Upper lobe of right lung (tissue), 1 donor: Measurements from ENCODE around the gene ZNF175. TPM values are rescaled to one million over a fixed set of nuclear protein-coding genes. Genes with fewer than 3 reads are reported as not detected.
"Not testable (repeated sequence)": the region's sequence is repeated elsewhere in the genome, so short reads cannot be mapped to it uniquely, and the experiment has no call there.

Source experiments
- ATAC-seq: fragments of 200-7000 bp; cut with Tn5 transposase; one replicate; pipeline ENCODE4 v1.9.1; 2020; ENCODE audit warnings: mild to moderate bottlenecking, moderate library complexity
- DNase-seq: peaks from one replicate; pipeline ENCODE4 v3.0.0-alpha.2; 2020
- H3K27ac ChIP-seq: fragments of 200-600 bp; one replicate; pipeline ENCODE4 v1.8.0; 2022
- H3K27me3 ChIP-seq: fragments of 200-600 bp; one replicate; pipeline ENCODE4 v1.8.0; 2022; ENCODE audit warnings: mild to moderate bottlenecking
- H3K36me3 ChIP-seq: fragments of 200-600 bp; one replicate; pipeline ENCODE4 v1.8.0; 2022
- H3K4me1 ChIP-seq: fragments of 200-600 bp; one replicate; pipeline ENCODE4 v1.8.0; 2022
- H3K4me3 ChIP-seq: fragments of 200-600 bp; one replicate; pipeline ENCODE4 v1.8.0; 2022; ENCODE audit warnings: mild to moderate bottlenecking
- H3K9me3 ChIP-seq: fragments of 200-600 bp; one replicate; pipeline ENCODE4 v1.8.0; 2022
- CTCF ChIP-seq: fragments of 200-600 bp; IDR thresholded peaks from one replicate; pipeline ENCODE4 v1.8.0; 2022; ENCODE audit warnings: antibody characterized with exemption
- intact Hi-C: fragments of 100-400 bp; cut with DNase I; formaldehyde crosslinking; loops from one replicate; pipeline ENCODE4 v1.11.0; 2022
- total RNA-seq: library from RNA; stranded (reverse); fragmentation: NEBNext Ultra II Directional; extraction: Animal tissue kit (Norgen Biotek cat#: 25700); gene quantifications from one replicate; pipeline ENCODE4 v1.2.1, GENCODE V29; 2021
- donor health status: DM: no; HTN: yes; CAD: no; lungs with severe emphysema.

Gene ZNF175
- total RNA-seq, 1 donor from 2014 or later: 13.8 TPM

GRCh38 chr19:51628153-51628939 is 57.3 kb downstream of the ZNF175 start:
- no peak for ATAC-seq
- intact Hi-C loops: no loop called here
- no peaks in the 10 kb centered on the region for H3K9me3 ChIP-seq
- peaks cover 5% of the 10 kb centered on the region for H3K27me3 ChIP-seq
- TF ChIP-seq CTCF: no peak
- H3K27ac ChIP-seq: no peak overlapping the region
- no peak for DNase-seq
- no peaks in the 10 kb centered on the region for H3K4me1 ChIP-seq
- no peak overlapping the region for H3K4me3 ChIP-seq
- H3K36me3 ChIP-seq: no peaks in the 10 kb centered on the region

- DNase-seq, H3K4me1 ChIP-seq, H3K36me3 ChIP-seq, H3K4me3 ChIP-seq, H3K27me3 ChIP-seq, H3K9me3 ChIP-seq, intact Hi-C loops, H3K27ac ChIP-seq: not testable (repeated sequence)
- peak; percentile 87 for ATAC-seq
These were observed 59.2 kb downstream of the ZNF175 start, which contains the start of gene SIGLEC5 for GRCh38 chr19:51630315-51630714. Gene SIGLEC5, minus strand, starts transcription at chr19:51630401. Its CDS starts 66 bp downstream, at chr19:51630335.

DNA sequence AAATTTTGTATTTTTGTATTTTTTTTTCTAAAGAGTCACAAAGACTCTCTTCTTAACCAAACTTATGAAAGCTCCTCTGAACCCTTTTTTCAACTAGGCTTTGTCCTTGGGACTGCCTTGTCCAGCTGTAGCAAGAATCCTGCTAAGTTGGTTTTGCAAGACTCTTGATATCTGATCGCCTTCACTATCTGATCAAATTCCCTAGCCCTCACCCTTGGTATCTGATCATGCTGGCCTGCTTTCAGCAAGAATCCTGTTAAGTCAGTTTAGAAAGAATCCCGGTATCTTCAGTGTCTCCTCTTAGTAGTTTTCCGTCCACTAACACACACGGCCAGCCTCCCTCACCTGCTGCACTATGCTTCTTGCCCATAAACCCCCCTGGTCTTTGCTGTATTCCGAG is 61.0 kb downstream of the ZNF175 start:
- Histone ChIP-seq H3K4me1 (no peaks in the 10 kb centered on the region), H3K27ac (no peak overlapping the region), H3K4me3 (no peak overlapping the region), H3K9me3 (no peaks in the 10 kb centered on the region), H3K27me3 (peaks cover 5% of the 10 kb centered on the region), H3K36me3 (no peaks in the 10 kb centered on the region)
- TF ChIP-seq CTCF: no peak
- no peak for DNase-seq
- intact Hi-C loops: no loop called here
- no peak for ATAC-seq

GRCh38 chr19:51637362-51637978 is 66.4 kb downstream of the ZNF175 start:
- DNase-seq: no peak
- TF ChIP-seq CTCF: peak; percentile 39
- no peaks in the 10 kb centered on the region for H3K27me3 ChIP-seq
- intact Hi-C loops: no loop called here
- no peaks in the 10 kb centered on the region for H3K4me1 ChIP-seq
- H3K27ac ChIP-seq: no peak overlapping the region
- no peaks in the 10 kb centered on the region for H3K9me3 ChIP-seq
- H3K4me3 ChIP-seq: no peak overlapping the region
- no peak for ATAC-seq
- no peaks in the 10 kb centered on the region for H3K36me3 ChIP-seq

DNA sequence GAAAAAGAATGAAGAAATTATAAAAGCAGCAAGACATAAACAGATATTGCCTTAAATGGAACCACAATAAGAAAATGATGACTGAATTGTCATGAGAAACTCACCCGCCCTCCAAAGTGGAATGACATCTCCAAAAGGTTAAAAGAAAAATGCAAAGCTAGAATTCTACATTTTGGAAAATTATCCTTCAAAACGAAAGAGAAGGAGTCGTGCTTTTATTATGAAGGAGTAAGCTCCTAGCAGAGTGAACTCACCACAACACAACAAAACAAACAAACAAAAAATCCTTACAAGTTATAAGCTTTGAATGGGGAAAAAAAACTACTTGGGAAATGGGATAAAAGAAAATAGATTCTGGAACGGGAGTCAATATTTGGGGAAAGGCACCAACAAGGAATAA is 68.8 kb downstream of the ZNF175 start:
- H3K36me3 ChIP-seq: no peaks in the 10 kb centered on the region
- H3K4me1 ChIP-seq: no peaks in the 10 kb centered on the region
- intact Hi-C loops: no loop called here
- no peak for ATAC-seq
- no peaks in the 10 kb centered on the region for H3K27me3 ChIP-seq
- DNase-seq: no peak
- H3K27ac ChIP-seq: no peak overlapping the region
- H3K9me3 ChIP-seq: no peaks in the 10 kb centered on the region
- no peak for TF ChIP-seq CTCF
- H3K4me3 ChIP-seq: no peak overlapping the region

- no peaks in the 10 kb centered on the region for H3K36me3 ChIP-seq
- no peaks in the 10 kb centered on the region for H3K9me3 ChIP-seq
- no peak for TF ChIP-seq CTCF
- H3K4me3 ChIP-seq: no peak overlapping the region
- H3K4me1 ChIP-seq: no peaks in the 10 kb centered on the region
- ATAC-seq (no peak), DNase-seq (no peak)
- H3K27ac ChIP-seq: no peak overlapping the region
- no peaks in the 10 kb centered on the region for H3K27me3 ChIP-seq
- intact Hi-C loops: no loop called here
These were observed 69.3 kb downstream of the ZNF175 start for GRCh38 chr19:51640386-51640785.
